ENCODE results near the gene SPAG9. TPM values are rescaled to one million over a fixed set of nuclear protein-coding genes. Genes with fewer than 3 reads are reported as not detected.
"Not testable (repeated sequence)": the region's sequence is repeated elsewhere in the genome, so short reads cannot be mapped to it uniquely, and the experiment has no call there.

The SPAG9 gene
- total and polyA plus RNA-seq, 2 of the 8 experiments (the other 6 are each of a cell fraction or from before 2014, with no cell fraction given) = 9.8 to 63.8 TPM

GRCh38 chr17:51115179-51115578 is 5.5 kb downstream of the SPAG9 start (continued):
- no peak for TF ChIP-seq POLR2AphosphoS5 (IDR thresholded peaks at IDR 0.05; ENCODE audit: low read depth, low read length)
- no peak for TF ChIP-seq MAFK (IDR thresholded peaks at IDR 0.05; ENCODE audit: low read depth, low read length)
- TF ChIP-seq HDAC6 (IDR thresholded peaks at IDR 0.05; ENCODE audit: low read depth, low read length) = no peak

- H3K4me3 ChIP-seq (ENCODE audit: extremely low read depth in 1 of 4, insufficient read depth in 2 of 4, low read depth in 3 of 4, low read length in 4 of 4); H3K4me2 ChIP-seq (ENCODE audit: insufficient read depth in 1 of 2, low read depth in 2 of 2, low read length in 2 of 2); H2BK12ac ChIP-seq (ENCODE audit: low read depth, low read length); H2BK120ac ChIP-seq (replicated peaks; ENCODE audit: low read depth, low read length); H3K23me2 ChIP-seq (ENCODE audit: low read depth, low read length); H3K18ac ChIP-seq (ENCODE audit: extremely low read depth, low read length); H3K14ac ChIP-seq (ENCODE audit: insufficient read length); H2BK20ac ChIP-seq (ENCODE audit: low read length); H3K9ac ChIP-seq (replicated peaks in 1 of 4; ENCODE audit: extremely low read depth in 1 of 4, low read depth in 3 of 4, low read length in 3 of 4); H3K9me3 ChIP-seq (ENCODE audit: insufficient read depth in 2 of 2, low read depth in 1 of 2, low read length in 1 of 2); H3K79me1 ChIP-seq (ENCODE audit: low read depth, low read length); H3K27ac ChIP-seq (ENCODE audit: low read depth, low read length); H2AK5ac ChIP-seq (ENCODE audit: low read depth, low read length); H2BK15ac ChIP-seq (ENCODE audit: low read length); H3K4ac ChIP-seq (replicated peaks; ENCODE audit: insufficient read length, low read depth, low read length); H3K23ac ChIP-seq (ENCODE audit: insufficient read length); H2BK5ac ChIP-seq (ENCODE audit: low read depth, low read length); H3K27me3 ChIP-seq (replicated peaks in 1 of 4; ENCODE audit: control insufficient read depth in 3 of 4, extremely low read depth in 1 of 4, insufficient read depth in 3 of 4, low read length in 3 of 4); H4K20me1 ChIP-seq (replicated peaks in 1 of 2; ENCODE audit: control insufficient read depth in 1 of 2, insufficient read depth in 2 of 2, low read length in 2 of 2); POLR2A ChIA-PET (ENCODE audit: partially characterized antibody); H3K4me1 ChIP-seq (replicated peaks in 1 of 4; ENCODE audit: control insufficient read depth in 3 of 4, insufficient read depth in 4 of 4, low read length in 3 of 4); H4K91ac ChIP-seq (replicated peaks; ENCODE audit: insufficient read length, low read length); H2AFZ ChIP-seq (ENCODE audit: low read length); FAIRE-seq; H4K5ac ChIP-seq (ENCODE audit: insufficient read length, low read depth, low read length); H3K36me3 ChIP-seq (ENCODE audit: control insufficient read depth in 2 of 4, insufficient read depth in 4 of 4, low read length in 3 of 4); H4K8ac ChIP-seq (ENCODE audit: extremely low read depth, insufficient read depth, low read length); H3K56ac ChIP-seq (replicated peaks; ENCODE audit: insufficient read length, low read depth, low read length); DNase-seq (ENCODE audit: low read depth in 1 of 2, low spot score in 2 of 2): not testable (repeated sequence)
- WGBS, 2 experiments (ENCODE audit: extremely low coverage in 1 of 2, insufficient coverage in 1 of 2, insufficient read length in 1 of 2, insufficient replicate concordance in 2 of 2, low coverage in 1 of 2, low lambda C conversion rate in 2 of 2, missing lambda C conversion rate in 1 of 2) = 94% methylated on average over 12 of the region's 16 CpGs; no CpG with 5 or more reads in 1 of the 2 experiments
- CTCF ChIA-PET (ENCODE audit: partially characterized antibody) = interaction anchor here (0.6 kb wide), 2 partner anchors 50 to 297 kb away, joined by 3 read pairs; no protein-coding TSS in a partner anchor
- peaks cover 0 to 65% of the 10 kb centered on the region in 2 experiments; a peak in 2 of 4 replicates for H3K79me2 ChIP-seq (ENCODE audit: control insufficient read depth in 1 of 2, insufficient read depth in 2 of 2, low read length in 2 of 2)
These were observed 8.1 kb downstream of the SPAG9 start for GRCh38 chr17:51112303-51113222.

Data from H1 (cell line).